ENCODE data around the gene FAM117B.

FAM117B gene

GRCh38 chr2:202634556-202635427 is at the start of gene FAM117B:
FAM117B (plus strand) TSS chr2:202634969; CDS start chr2:202635188, 219 bp downstream.
- DNase-seq = peak; percentile 97

- peak; percentile 71 for DNase-seq
Measured at GRCh38 chr2:202588647-202589581, 45.9 kb upstream of the FAM117B start.

- no peak for DNase-seq
Measured at GRCh38 chr2:202589582-202589949, 45.2 kb upstream of the FAM117B start.

GRCh38 chr2:202592566-202592965 is 42.2 kb upstream of the FAM117B start:
- DNase-seq = no peak

GRCh38 chr2:202599105-202599504 is 35.7 kb upstream of the FAM117B start:
- no peak for DNase-seq

- DNase-seq = no peak
Measured at GRCh38 chr2:202599911-202600310, 34.9 kb upstream of the FAM117B start.

GRCh38 chr2:202604699-202605098 is 30.1 kb upstream of the FAM117B start:
- DNase-seq = no peak

GRCh38 chr2:202605174-202605573 is 29.6 kb upstream of the FAM117B start:
- DNase-seq = no peak

GRCh38 chr2:202608142-202608852 is 26.5 kb upstream of the FAM117B start:
- no peak for DNase-seq

GRCh38 chr2:202609381-202610145 is 25.2 kb upstream of the FAM117B start:
- no peak for DNase-seq

GRCh38 chr2:202610380-202610779 is 24.4 kb upstream of the FAM117B start:
- no peak for DNase-seq

- no peak for DNase-seq
Measured at GRCh38 chr2:202612145-202612544, 22.6 kb upstream of the FAM117B start.

- DNase-seq = no peak
Measured at GRCh38 chr2:202613479-202613878, 21.3 kb upstream of the FAM117B start.

GRCh38 chr2:202624133-202624532 is 10.6 kb upstream of the FAM117B start:
- no peak for DNase-seq

GRCh38 chr2:202627042-202627441 is 7.7 kb upstream of the FAM117B start:
- no peak for DNase-seq

- no peak for DNase-seq
Measured at GRCh38 chr2:202628646-202629198, 6.0 kb upstream of the FAM117B start.

- DNase-seq = peak; percentile 44
Measured at GRCh38 chr2:202632682-202633290, 2.0 kb upstream of the FAM117B start.

GRCh38 chr2:202633470-202633869 is 1.3 kb upstream of the FAM117B start:
- no peak for DNase-seq

GRCh38 chr2:202635428-202636212 is 851 bp downstream of the FAM117B start:
- peak; percentile 86 for DNase-seq

GRCh38 chr2:202636213-202636513 is 1.4 kb downstream of the FAM117B start:
- DNase-seq = no peak

- no peak for DNase-seq
Measured at GRCh38 chr2:202638721-202639120, 4.0 kb downstream of the FAM117B start.

Measured in right forelimb (tissue), 1 donor.